Peyer's patch (tissue), 4 donors: ENCODE measurements around the gene ETV2. TPM values are rescaled to one million over a fixed set of nuclear protein-coding genes. Genes with fewer than 3 reads are reported as not detected.

Experiments used
- DNase-seq, 3 donors: peaks; one replicate each; pipeline ENCODE4 v3.0.0-alpha.2; 2017 to 2019
- H3K27ac ChIP-seq, 4 donors: fragments of 200-600 bp; sonication (generic); one replicate each; pipeline ENCODE4 v1.5.1; 2016 to 2019
- H3K27me3 ChIP-seq, 2 donors: fragments of 200-600 bp; sonication (generic); one replicate each; pipeline ENCODE4 v1.5.1; 2019
- H3K36me3 ChIP-seq, 3 donors: fragments of 200-600 bp; sonication (generic); one replicate each; pipeline ENCODE4 v1.5.1; 2016 to 2019
- H3K4me1 ChIP-seq, 4 donors: fragments of 200-600 bp; sonication (generic); one replicate each; pipeline ENCODE4 v1.5.1; 2016 to 2019
- H3K4me3 ChIP-seq, 4 donors: fragments of 200-600 bp; sonication (generic); 1 replicate in 3 of 4; 2 replicates in 1 of 4; pipeline ENCODE4 v1.5.1; 2016 to 2019; ENCODE audit warnings: mild to moderate bottlenecking in 1 of 4
- H3K9me3 ChIP-seq, 4 donors: fragments of 200-600 bp; sonication (generic); one replicate each; pipeline ENCODE4 v1.5.1; 2016 to 2019; ENCODE audit warnings: mild to moderate bottlenecking in 1 of 4
- CTCF ChIP-seq, 6 experiments: fragments of 450-650 bp in 4 of 6; fragments of 200-600 bp in 2 of 6; sonication (generic) in 1 of 6; IDR thresholded peaks; one replicate each; pipeline ENCODE4 v1.5.1; 2017 to 2019; ENCODE audit warnings: antibody characterized with exemption in 6 of 6, mild to moderate bottlenecking in 3 of 6, moderate library complexity in 1 of 6
- POLR2A ChIP-seq, 2 donors: fragments of 450-650 bp; IDR thresholded peaks; one replicate each; pipeline ENCODE4 v1.5.1; 2017; ENCODE audit warnings: antibody characterized with exemption in 2 of 2, mild to moderate bottlenecking in 2 of 2, moderate library complexity in 2 of 2
- total RNA-seq, 4 donors: library from RNA; depleted of rRNA; stranded (reverse); fragments of >200 nt; gene quantifications; one replicate each; pipeline ENCODE4 v1.1.0, GENCODE V29; 2016

ETV2 gene
- total RNA-seq, 4 donors from 2014 or later, result 1.6 to 1.8 TPM; not detected in 2

- no peaks in the 10 kb centered on the region for H3K27me3 ChIP-seq
- no peak overlapping the region for H3K27ac ChIP-seq
- H3K4me1 ChIP-seq, result peaks cover 0 to 9% (median 6%) of the 10 kb centered on the region in 4 donors
- TF ChIP-seq POLR2A (IDR thresholded peaks at IDR 0.05), result no peak
- no peak for TF ChIP-seq CTCF (IDR thresholded peaks at IDR 0.05)
- peaks cover 0 to 79% (median 0%) of the 10 kb centered on the region in 3 donors for H3K36me3 ChIP-seq
- no peak for DNase-seq
- H3K4me3 ChIP-seq, result no peak overlapping the region
- no peaks in the 10 kb centered on the region for H3K9me3 ChIP-seq
Measured at GRCh38 chr19:35633727-35634440, 7.7 kb upstream of the ETV2 start.

GRCh38 chr19:35636651-35637050 is 4.9 kb upstream of the ETV2 start:
- no peak overlapping the region for H3K27ac ChIP-seq
- no peak for DNase-seq
- peaks cover 0 to 3% (median 0%) of the 10 kb centered on the region in 4 donors for H3K4me1 ChIP-seq
- no peak overlapping the region for H3K4me3 ChIP-seq
- TF ChIP-seq CTCF (IDR thresholded peaks at IDR 0.05), result no peak
- peaks cover 0 to 66% (median 0%) of the 10 kb centered on the region in 3 donors for H3K36me3 ChIP-seq
- H3K27me3 ChIP-seq, result no peaks in the 10 kb centered on the region
- H3K9me3 ChIP-seq, result no peaks in the 10 kb centered on the region

- TF ChIP-seq CTCF (IDR thresholded peaks at IDR 0.05), result no peak
- TF ChIP-seq POLR2A (IDR thresholded peaks at IDR 0.05), result no peak
- Histone ChIP-seq H3K4me3 (no peak overlapping the region), H3K9me3 (no peaks in the 10 kb centered on the region), H3K4me1 (peaks cover 0 to 7% (median 0%) of the 10 kb centered on the region in 4 donors), H3K36me3 (peaks cover 0 to 61% (median 0%) of the 10 kb centered on the region in 3 donors), H3K27me3 (no peaks in the 10 kb centered on the region), H3K27ac (no peak overlapping the region)
- DNase-seq, result no peak
Measured at GRCh38 chr19:35637165-35637564, 4.4 kb upstream of the ETV2 start.

- TF ChIP-seq CTCF (IDR thresholded peaks at IDR 0.05) (no peak), POLR2A (IDR thresholded peaks at IDR 0.05) (no peak)
- no peaks in the 10 kb centered on the region for H3K9me3 ChIP-seq
- H3K27ac ChIP-seq, result no peak overlapping the region
- no peak overlapping the region for H3K4me3 ChIP-seq
- no peak for DNase-seq
- H3K36me3 ChIP-seq, result peaks cover 0 to 40% (median 0%) of the 10 kb centered on the region in 3 donors
- H3K27me3 ChIP-seq, result no peaks in the 10 kb centered on the region
- peaks cover 0 to 11% (median 3%) of the 10 kb centered on the region in 4 donors for H3K4me1 ChIP-seq
Measured at GRCh38 chr19:35639321-35639639, 2.3 kb upstream of the ETV2 start.

- no peak overlapping the region for H3K27ac ChIP-seq
- H3K9me3 ChIP-seq, result no peaks in the 10 kb centered on the region
- peaks cover 0 to 34% (median 0%) of the 10 kb centered on the region in 3 donors for H3K36me3 ChIP-seq
- DNase-seq, result no peak
- H3K27me3 ChIP-seq, result no peaks in the 10 kb centered on the region
- TF ChIP-seq POLR2A (IDR thresholded peaks at IDR 0.05) (no peak), CTCF (IDR thresholded peaks at IDR 0.05) (no peak)
- H3K4me3 ChIP-seq, result no peak overlapping the region
- peaks cover 0 to 11% (median 4%) of the 10 kb centered on the region in 4 donors for H3K4me1 ChIP-seq
Measured at GRCh38 chr19:35639863-35640262, 1.7 kb upstream of the ETV2 start.
